PFSK-1 (cell line): ENCODE measurements around the gene LOC128125822.

Experiments used
- FOXP2 ChIP-seq: optimal IDR thresholded peaks from 2 replicates; pipeline ENCODE3; 2011; ENCODE audit warnings: borderline replicate concordance, control low read depth, inconsistent platforms; ENCODE audit not compliant: insufficient read depth; ENCODE audit errors: extremely low read length, extremely low read depth
- POLR2AphosphoS5 ChIP-seq: IDR thresholded peaks from 2 replicates; pipeline ENCODE4 v1.6.1; 2012; ENCODE audit warnings: low read depth, mild to moderate bottlenecking, control low read depth, low read length, moderate library complexity
- SIN3A ChIP-seq: IDR thresholded peaks from 2 replicates; pipeline ENCODE4 v1.6.1; 2012; ENCODE audit warnings: mild to moderate bottlenecking, low read length, moderate library complexity, borderline replicate concordance; ENCODE audit not compliant: insufficient read depth
- TAF1 ChIP-seq: IDR thresholded peaks from 2 replicates; pipeline ENCODE4 v1.6.1; 2012; ENCODE audit warnings: low read length, control low read depth, borderline replicate concordance; ENCODE audit not compliant: insufficient read depth
- TF ChIP-seq, protein P1 (sequence below), 2 experiments: IDR thresholded peaks; 2 replicates each; pipeline versions ENCODE4 v1.6.1 to v1.8.0; 2011 to 2012; ENCODE audit warnings: low read depth in 2 of 2, low read length in 2 of 2, control low read depth in 1 of 2, inconsistent platforms in 1 of 2, mild to moderate bottlenecking in 1 of 2, moderate library complexity in 1 of 2; ENCODE audit not compliant: insufficient read depth in 1 of 2

DNA sequence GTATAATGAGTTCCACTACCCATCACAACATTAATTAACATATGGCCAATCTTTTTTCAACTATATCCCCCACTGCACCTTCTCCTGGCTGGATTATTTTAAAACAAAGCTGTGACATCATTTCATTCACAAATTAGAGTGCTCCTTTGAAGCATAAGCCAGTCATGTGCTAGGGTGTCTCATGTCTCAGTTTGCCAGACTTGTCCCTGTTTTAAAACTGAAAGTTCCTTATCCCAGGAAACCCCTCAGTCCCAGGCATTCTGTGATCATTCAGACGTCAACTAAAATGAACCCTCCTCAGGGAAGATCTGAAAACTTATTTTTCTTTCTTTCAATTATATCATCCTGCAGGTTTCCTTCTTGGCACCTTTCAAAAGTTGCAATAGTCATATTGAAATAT, 29.3 kb upstream of the LOC128125822 start:
- TF ChIP-seq TAF1 (no peak), POLR2AphosphoS5 (no peak), SIN3A (no peak), FOXP2 (no peak)
- TF ChIP-seq, protein P1, sequence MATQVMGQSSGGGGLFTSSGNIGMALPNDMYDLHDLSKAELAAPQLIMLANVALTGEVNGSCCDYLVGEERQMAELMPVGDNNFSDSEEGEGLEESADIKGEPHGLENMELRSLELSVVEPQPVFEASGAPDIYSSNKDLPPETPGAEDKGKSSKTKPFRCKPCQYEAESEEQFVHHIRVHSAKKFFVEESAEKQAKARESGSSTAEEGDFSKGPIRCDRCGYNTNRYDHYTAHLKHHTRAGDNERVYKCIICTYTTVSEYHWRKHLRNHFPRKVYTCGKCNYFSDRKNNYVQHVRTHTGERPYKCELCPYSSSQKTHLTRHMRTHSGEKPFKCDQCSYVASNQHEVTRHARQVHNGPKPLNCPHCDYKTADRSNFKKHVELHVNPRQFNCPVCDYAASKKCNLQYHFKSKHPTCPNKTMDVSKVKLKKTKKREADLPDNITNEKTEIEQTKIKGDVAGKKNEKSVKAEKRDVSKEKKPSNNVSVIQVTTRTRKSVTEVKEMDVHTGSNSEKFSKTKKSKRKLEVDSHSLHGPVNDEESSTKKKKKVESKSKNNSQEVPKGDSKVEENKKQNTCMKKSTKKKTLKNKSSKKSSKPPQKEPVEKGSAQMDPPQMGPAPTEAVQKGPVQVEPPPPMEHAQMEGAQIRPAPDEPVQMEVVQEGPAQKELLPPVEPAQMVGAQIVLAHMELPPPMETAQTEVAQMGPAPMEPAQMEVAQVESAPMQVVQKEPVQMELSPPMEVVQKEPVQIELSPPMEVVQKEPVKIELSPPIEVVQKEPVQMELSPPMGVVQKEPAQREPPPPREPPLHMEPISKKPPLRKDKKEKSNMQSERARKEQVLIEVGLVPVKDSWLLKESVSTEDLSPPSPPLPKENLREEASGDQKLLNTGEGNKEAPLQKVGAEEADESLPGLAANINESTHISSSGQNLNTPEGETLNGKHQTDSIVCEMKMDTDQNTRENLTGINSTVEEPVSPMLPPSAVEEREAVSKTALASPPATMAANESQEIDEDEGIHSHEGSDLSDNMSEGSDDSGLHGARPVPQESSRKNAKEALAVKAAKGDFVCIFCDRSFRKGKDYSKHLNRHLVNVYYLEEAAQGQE (IDR thresholded peaks at IDR 0.05; ENCODE audit: insufficient read depth in 1 of 2, low read depth in 2 of 2, low read length in 2 of 2) = no peak
